HL-60 (cell line): Measurements from ENCODE around the gene SULT1B1.

Experiments
- DNase-seq, 2 experiments: peaks; one replicate each; pipeline ENCODE4 v3.0.0-alpha.2; 2010 to 2020; ENCODE audit warnings: low read depth in 1 of 2, low spot score in 1 of 2
- H3K27ac ChIP-seq: fragments of 250-450 bp; sonication (Bioruptor Pico); replicated peaks from 2 replicates; pipeline ENCODE4 v1.5.1; 2020; ENCODE audit warnings: mild to moderate bottlenecking, moderate library complexity
- H3K27me3 ChIP-seq: fragments of 250-450 bp; sonication (Bioruptor Pico); 2 replicates; pipeline ENCODE4 v1.5.1; 2021; ENCODE audit warnings: mild to moderate bottlenecking, moderate library complexity; ENCODE audit not compliant: insufficient read depth, poor library complexity, severe bottlenecking
- H3K4me3 ChIP-seq: replicated peaks from 2 replicates; pipeline ENCODE4 v1.5.1; 2011; ENCODE audit warnings: mild to moderate bottlenecking, control low read depth, low read length; ENCODE audit not compliant: insufficient read depth
- GABPA ChIP-seq: IDR thresholded peaks from 2 replicates; pipeline ENCODE4 v1.6.1; 2012; ENCODE audit warnings: low read depth
- POLR2AphosphoS5 ChIP-seq: IDR thresholded peaks from 2 replicates; pipeline ENCODE4 v1.6.1; 2012; ENCODE audit warnings: low read depth
- SPI1 ChIP-seq: IDR thresholded peaks from 2 replicates; pipeline ENCODE4 v1.6.1; 2012; ENCODE audit warnings: low read depth, mild to moderate bottlenecking, borderline replicate concordance
- TF ChIP-seq, protein P1 (sequence below): IDR thresholded peaks from 2 replicates; pipeline ENCODE4 v1.6.1; 2012; ENCODE audit warnings: low read depth; ENCODE audit not compliant: insufficient replicate concordance
- TF ChIP-seq, protein P2 (sequence below): IDR thresholded peaks from one replicate; pipeline ENCODE4 v1.5.1; 2011; ENCODE audit warnings: low read length, control low read depth, inconsistent platforms; ENCODE audit not compliant: insufficient read depth

SULT1B1 gene

DNA sequence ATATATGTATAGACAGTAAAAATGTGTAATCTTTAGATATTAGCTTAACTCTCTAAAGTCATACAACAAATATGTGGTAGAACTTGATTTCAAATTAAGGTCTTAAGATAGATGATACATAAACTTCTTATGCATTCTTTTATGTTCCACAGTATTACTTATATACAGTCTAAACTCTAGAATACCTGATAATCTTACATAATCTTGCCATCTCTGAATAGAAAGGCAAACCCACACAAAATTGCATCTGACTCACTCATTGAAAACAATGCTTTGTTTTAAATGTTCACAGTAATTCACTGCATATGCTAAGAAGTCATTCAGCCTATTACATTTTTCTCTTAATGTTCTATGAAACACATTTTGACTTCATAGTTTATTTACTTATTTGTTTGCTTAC, 10.1 kb downstream of the SULT1B1 start:
- H3K27me3 ChIP-seq, result no peaks in the 10 kb centered on the region
- TF ChIP-seq SPI1, result no peak
- no peak for TF ChIP-seq GABPA
- TF ChIP-seq, protein P1, sequence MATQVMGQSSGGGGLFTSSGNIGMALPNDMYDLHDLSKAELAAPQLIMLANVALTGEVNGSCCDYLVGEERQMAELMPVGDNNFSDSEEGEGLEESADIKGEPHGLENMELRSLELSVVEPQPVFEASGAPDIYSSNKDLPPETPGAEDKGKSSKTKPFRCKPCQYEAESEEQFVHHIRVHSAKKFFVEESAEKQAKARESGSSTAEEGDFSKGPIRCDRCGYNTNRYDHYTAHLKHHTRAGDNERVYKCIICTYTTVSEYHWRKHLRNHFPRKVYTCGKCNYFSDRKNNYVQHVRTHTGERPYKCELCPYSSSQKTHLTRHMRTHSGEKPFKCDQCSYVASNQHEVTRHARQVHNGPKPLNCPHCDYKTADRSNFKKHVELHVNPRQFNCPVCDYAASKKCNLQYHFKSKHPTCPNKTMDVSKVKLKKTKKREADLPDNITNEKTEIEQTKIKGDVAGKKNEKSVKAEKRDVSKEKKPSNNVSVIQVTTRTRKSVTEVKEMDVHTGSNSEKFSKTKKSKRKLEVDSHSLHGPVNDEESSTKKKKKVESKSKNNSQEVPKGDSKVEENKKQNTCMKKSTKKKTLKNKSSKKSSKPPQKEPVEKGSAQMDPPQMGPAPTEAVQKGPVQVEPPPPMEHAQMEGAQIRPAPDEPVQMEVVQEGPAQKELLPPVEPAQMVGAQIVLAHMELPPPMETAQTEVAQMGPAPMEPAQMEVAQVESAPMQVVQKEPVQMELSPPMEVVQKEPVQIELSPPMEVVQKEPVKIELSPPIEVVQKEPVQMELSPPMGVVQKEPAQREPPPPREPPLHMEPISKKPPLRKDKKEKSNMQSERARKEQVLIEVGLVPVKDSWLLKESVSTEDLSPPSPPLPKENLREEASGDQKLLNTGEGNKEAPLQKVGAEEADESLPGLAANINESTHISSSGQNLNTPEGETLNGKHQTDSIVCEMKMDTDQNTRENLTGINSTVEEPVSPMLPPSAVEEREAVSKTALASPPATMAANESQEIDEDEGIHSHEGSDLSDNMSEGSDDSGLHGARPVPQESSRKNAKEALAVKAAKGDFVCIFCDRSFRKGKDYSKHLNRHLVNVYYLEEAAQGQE, result no peak
- no peak for TF ChIP-seq POLR2AphosphoS5
- TF ChIP-seq, protein P2, sequence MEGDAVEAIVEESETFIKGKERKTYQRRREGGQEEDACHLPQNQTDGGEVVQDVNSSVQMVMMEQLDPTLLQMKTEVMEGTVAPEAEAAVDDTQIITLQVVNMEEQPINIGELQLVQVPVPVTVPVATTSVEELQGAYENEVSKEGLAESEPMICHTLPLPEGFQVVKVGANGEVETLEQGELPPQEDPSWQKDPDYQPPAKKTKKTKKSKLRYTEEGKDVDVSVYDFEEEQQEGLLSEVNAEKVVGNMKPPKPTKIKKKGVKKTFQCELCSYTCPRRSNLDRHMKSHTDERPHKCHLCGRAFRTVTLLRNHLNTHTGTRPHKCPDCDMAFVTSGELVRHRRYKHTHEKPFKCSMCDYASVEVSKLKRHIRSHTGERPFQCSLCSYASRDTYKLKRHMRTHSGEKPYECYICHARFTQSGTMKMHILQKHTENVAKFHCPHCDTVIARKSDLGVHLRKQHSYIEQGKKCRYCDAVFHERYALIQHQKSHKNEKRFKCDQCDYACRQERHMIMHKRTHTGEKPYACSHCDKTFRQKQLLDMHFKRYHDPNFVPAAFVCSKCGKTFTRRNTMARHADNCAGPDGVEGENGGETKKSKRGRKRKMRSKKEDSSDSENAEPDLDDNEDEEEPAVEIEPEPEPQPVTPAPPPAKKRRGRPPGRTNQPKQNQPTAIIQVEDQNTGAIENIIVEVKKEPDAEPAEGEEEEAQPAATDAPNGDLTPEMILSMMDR, result no peak
- peak overlapping the region; percentile 56 for H3K27ac ChIP-seq
- DNase-seq, result no peak
- H3K4me3 ChIP-seq, result no peak overlapping the region

GRCh38 chr4:69749771-69750170, 10.6 kb downstream of the SULT1B1 start:
- peak; percentile 51 to 71 for DNase-seq
- no peak overlapping the region for H3K4me3 ChIP-seq
- no peaks in the 10 kb centered on the region for H3K27me3 ChIP-seq
- peak overlapping the region; percentile 56 for H3K27ac ChIP-seq
- TF ChIP-seq SPI1 (peak; percentile 2; the same call in 1 of the 2 replicates), GABPA (peak; percentile 8; the same call in 1 of the 2 replicates), POLR2AphosphoS5 (peak; percentile 33; the same call in 1 of the 2 replicates)
- TF ChIP-seq, protein P2, result no peak

DNA sequence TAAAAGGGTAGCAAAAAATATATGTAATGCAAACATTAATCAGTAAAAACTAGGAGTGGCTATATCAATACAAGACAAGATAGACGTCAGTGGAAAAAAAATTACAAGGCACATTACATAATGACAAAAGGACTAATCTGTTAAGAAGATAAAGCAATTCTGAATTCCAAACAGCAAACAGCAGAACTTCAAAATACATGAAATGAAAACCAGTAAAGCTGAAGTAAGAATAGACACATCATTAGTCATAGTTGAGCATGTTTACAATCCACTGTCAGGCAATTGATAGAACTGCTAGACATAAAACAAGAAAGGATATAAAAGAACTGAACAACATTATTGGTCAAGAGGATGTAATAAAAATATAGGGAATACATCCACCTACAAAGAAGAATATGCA, 12.2 kb downstream of the SULT1B1 start:
- no peak overlapping the region for H3K4me3 ChIP-seq
- no peaks in the 10 kb centered on the region for H3K27me3 ChIP-seq
- H3K27ac ChIP-seq, result no peak overlapping the region
- no peak for DNase-seq
- TF ChIP-seq GABPA (no peak), POLR2AphosphoS5 (no peak), SPI1 (no peak)
- TF ChIP-seq, protein P1, result no peak
- TF ChIP-seq, protein P2, result no peak

DNA sequence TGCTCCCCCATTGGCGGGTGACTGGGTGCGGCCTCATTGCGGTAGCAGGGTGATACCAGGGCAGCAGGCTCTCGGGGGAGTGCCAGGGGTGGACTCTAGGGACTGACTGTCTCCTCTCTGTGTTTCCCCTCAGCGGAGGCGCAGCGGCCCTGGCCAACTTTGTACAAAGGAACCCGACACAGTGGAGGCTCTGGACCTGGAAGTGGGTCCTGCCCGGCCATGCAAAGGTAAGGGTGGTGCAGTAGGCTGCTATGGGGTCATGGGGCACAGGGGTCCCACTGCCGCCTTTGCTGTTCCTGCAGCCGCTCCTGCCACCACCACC, 16.3 kb downstream of the SULT1B1 start:
- no peak for DNase-seq
- no peaks in the 10 kb centered on the region for H3K27me3 ChIP-seq
- no peak overlapping the region for H3K4me3 ChIP-seq
- H3K27ac ChIP-seq, result no peak overlapping the region
- TF ChIP-seq POLR2AphosphoS5 (no peak), SPI1 (no peak), GABPA (no peak)
- TF ChIP-seq, protein P1, result no peak
- TF ChIP-seq, protein P2, result no peak
